Transverse colon (tissue), 4 donors: ENCODE measurements around the gene GOLT1A. TPM values are rescaled to one million over a fixed set of nuclear protein-coding genes. Genes with fewer than 3 reads are reported as not detected.

ENCODE experiments used
- DNase-seq: peaks from one replicate; pipeline ENCODE4 v3.0.0-alpha.2; 2019
- H3K27ac ChIP-seq, 4 donors: fragments of 200-600 bp; sonication (generic); 2 replicates each; pipeline ENCODE4 v1.5.1; 2016 to 2018; ENCODE audit warnings: inconsistent platforms in 4 of 4
- H3K27me3 ChIP-seq: fragments of 200-600 bp; sonication (generic); 2 replicates; pipeline ENCODE4 v1.5.1; 2017; ENCODE audit warnings: inconsistent platforms
- H3K36me3 ChIP-seq, 4 donors: fragments of 200-600 bp; sonication (generic); 2 replicates each; pipeline ENCODE4 v1.5.1; 2017 to 2019; ENCODE audit warnings: inconsistent platforms in 4 of 4
- H3K4me1 ChIP-seq, 4 donors: fragments of 200-600 bp; sonication (generic); 2 replicates each; pipeline ENCODE4 v1.5.1; 2017 to 2020; ENCODE audit warnings: inconsistent platforms in 4 of 4
- H3K4me3 ChIP-seq, 4 donors: fragments of 200-600 bp; sonication (generic); 1 replicate in 1 of 4; 2 replicates in 3 of 4; pipeline versions ENCODE4 v1.5.1 to v1.6.1; 2017 to 2019; ENCODE audit warnings: inconsistent platforms in 4 of 4
- H3K9me3 ChIP-seq, 2 donors: fragments of 200-600 bp; sonication (generic); 2 replicates each; pipeline ENCODE4 v1.5.1; 2017 to 2019; ENCODE audit warnings: inconsistent platforms in 2 of 2
- EP300 ChIP-seq: sonication (generic); formaldehyde crosslinking; IDR thresholded peaks from one replicate; pipeline ENCODE4 v1.6.1; 2017; ENCODE audit warnings: antibody characterized with exemption, low read depth
- POLR2A ChIP-seq: fragments of 450-650 bp; IDR thresholded peaks from one replicate; pipeline ENCODE4 v1.6.1; 2016; ENCODE audit warnings: antibody characterized with exemption, mild to moderate bottlenecking, moderate library complexity
- POLR2AphosphoS5 ChIP-seq, 3 donors: sonication (generic); formaldehyde crosslinking; IDR thresholded peaks; one replicate each; pipeline ENCODE4 v1.6.1; 2016; ENCODE audit warnings: antibody characterized with exemption in 3 of 3
- WGBS, 2 donors: methylation state at CpG; one replicate each; pipeline ENCODE4 v1.1.5; 2018; ENCODE audit warnings: low coverage in 1 of 2; 5-methylcytosine and 5-hydroxymethylcytosine counted together
- in situ Hi-C, 4 donors: fragments of 200-750 bp; cut with MboI; loops; one replicate each; pipeline versions ENCODE4 v1.15.0 to v1.15.1; 2017; ENCODE audit warnings: low sequenced_read_pairs in 3 of 4, low pct_ligation_motif_present in 1 of 4, low pct_unique_long_range_greater_than_20kb in 1 of 4
- intact Hi-C: fragments of 100-400 bp; cut with DNase I; formaldehyde crosslinking; loops from one replicate; pipeline ENCODE4 v1.15.1; 2023; ENCODE audit warnings: low total_unique reads
- total RNA-seq, 4 donors: library from RNA; depleted of rRNA; stranded (reverse); fragments of >200 nt; gene quantifications; one replicate each; pipeline ENCODE4 v1.1.0, GENCODE V29; 2016
- TF ChIP-seq, protein P1 (sequence below), 5 experiments: fragments of 200-600 bp in 3 of 5; fragments of 450-650 bp in 2 of 5; sonication (generic) in 3 of 5; IDR thresholded peaks; 1 replicate in 2 of 5; 2 replicates in 3 of 5; pipeline ENCODE4 v1.5.1; 2016 to 2017; ENCODE audit warnings: antibody characterized with exemption in 5 of 5, inconsistent platforms in 3 of 5, mild to moderate bottlenecking in 2 of 5, moderate library complexity in 1 of 5

The GOLT1A gene
- total RNA-seq, 4 donors from 2014 or later, result 9.7 to 13.8 TPM; not detected in 2

DNA sequence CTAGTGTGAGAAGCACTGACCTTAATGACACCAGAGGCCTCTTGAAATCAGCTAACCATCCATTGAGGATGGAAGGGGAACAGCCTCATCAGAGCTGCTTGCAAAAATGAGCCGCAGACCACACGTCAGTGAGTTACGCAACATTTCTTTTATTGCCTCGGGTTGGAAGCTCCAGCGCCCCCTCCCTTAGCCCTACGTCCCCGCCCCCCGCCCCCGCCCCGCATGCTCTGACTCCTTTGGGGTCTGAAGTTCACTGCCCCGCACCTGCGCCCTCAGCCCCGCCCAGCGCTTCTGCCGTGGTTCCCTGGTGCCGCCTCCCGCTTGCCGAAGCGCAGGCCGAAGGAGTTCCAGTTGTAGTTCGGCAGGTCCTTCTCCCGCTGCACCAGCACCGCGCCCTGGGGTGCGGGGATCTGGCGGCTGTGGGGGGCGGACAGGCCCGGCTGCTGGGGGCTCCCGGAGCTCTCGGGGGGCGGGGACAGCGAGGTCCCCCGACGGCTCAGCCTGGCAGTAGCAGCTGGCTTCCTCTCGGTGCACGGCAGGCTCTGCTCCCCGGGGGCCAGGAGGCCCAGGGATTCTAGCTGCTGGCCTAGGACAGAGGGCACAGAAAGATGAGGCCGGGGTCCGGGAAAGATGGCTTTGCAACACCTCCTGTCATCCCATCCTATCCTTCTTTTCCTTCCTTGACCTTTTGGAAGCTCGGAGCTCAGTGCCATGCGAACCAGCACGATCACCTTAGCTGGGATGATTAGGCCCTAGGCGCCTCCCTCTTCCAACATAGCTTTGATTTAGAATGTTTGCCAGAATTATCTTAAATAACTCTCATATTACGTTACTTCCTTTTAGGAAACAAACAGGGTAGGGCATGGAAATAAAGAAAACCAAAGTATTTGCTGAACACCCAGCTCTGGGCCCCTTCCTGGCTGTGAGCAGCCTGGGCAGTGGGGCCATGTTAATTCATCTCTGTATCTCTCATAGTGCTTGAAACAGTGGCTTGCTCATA is 23.3 kb downstream of the GOLT1A start:
- in situ Hi-C loops (no loop called here), intact Hi-C loops (no loop called here)
- Histone ChIP-seq H3K9me3 (no peaks in the 10 kb centered on the region), H3K36me3 (no peaks in the 10 kb centered on the region), H3K27ac (no peak overlapping the region), H3K4me1 (peaks cover 0 to 10% (median 6%) of the 10 kb centered on the region in 4 donors), H3K4me3 (peak overlapping the region in 3 of 4 donors; percentile 1 to 38 (median 23)), H3K27me3 (peaks cover 54% of the 10 kb centered on the region)
- TF ChIP-seq POLR2AphosphoS5 (IDR thresholded peaks at IDR 0.05), result no peak
- no peak for TF ChIP-seq POLR2A
- TF ChIP-seq EP300, result no peak
- TF ChIP-seq, protein P1, sequence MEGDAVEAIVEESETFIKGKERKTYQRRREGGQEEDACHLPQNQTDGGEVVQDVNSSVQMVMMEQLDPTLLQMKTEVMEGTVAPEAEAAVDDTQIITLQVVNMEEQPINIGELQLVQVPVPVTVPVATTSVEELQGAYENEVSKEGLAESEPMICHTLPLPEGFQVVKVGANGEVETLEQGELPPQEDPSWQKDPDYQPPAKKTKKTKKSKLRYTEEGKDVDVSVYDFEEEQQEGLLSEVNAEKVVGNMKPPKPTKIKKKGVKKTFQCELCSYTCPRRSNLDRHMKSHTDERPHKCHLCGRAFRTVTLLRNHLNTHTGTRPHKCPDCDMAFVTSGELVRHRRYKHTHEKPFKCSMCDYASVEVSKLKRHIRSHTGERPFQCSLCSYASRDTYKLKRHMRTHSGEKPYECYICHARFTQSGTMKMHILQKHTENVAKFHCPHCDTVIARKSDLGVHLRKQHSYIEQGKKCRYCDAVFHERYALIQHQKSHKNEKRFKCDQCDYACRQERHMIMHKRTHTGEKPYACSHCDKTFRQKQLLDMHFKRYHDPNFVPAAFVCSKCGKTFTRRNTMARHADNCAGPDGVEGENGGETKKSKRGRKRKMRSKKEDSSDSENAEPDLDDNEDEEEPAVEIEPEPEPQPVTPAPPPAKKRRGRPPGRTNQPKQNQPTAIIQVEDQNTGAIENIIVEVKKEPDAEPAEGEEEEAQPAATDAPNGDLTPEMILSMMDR (IDR thresholded peaks at IDR 0.05), result no peak
- DNase-seq, result peak; percentile 71
- WGBS, 2 donors, result 15 to 27% methylated on average over 14 to 23 of the region's 44 CpGs

DNA sequence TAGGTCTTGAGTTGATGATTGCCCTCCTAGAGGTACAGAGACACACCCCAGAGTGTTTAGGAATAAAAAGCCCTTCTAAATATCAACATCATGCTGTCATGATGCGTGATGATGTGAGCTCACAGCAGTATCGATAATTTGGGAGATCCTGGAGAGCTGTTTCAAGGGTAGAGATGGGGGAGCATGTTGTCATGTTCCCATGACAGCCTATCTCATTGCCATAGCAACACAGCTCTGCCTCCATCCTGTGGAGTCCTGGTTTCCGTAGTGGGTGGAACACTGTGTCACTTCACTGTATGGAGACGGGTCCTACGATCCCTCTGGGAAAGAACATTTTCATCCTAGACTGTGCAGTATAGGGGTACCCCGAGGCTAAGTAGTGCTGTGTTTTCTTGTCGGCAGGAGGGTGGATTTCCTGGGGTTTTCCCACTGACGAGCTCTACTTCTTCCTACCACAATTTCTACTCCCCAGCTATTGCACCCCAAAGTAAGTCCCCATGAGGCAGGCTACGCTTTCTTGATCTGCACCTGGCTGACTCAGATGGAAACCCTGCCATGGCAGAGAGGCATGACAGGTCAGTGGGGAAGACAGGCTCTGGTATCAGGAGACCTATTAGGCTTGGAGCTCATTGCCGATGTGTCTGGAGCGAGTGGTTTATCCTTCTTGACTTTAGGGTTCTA is 24.7 kb downstream of the GOLT1A start:
- in situ Hi-C loops, result no loop called here
- H3K27me3 ChIP-seq, result peaks cover 54% of the 10 kb centered on the region
- intact Hi-C loops, result no loop called here

DNA sequence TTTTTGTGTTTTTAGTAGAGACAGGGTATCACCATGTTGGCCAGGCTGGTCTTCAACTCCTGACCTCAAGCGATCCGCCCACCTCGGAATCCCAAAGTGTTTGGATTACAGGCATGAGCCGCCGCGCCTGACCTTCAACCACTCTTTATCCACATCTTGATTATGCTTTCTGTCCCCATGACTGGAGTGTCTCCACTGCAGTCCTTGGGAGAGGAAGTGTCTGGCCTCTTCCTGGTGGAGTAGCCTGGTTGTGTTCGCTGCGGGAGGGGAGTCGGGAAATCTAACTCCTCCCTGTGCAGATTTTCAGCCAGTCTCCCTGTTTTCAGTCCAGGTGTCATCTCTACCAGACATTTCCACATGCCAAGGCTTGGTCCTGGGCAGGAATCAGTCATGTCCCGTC is 27.2 kb downstream of the GOLT1A start:
- H3K4me3 ChIP-seq, result no peak overlapping the region
- in situ Hi-C loops (no loop called here), intact Hi-C loops (no loop called here)
- DNase-seq, result no peak
- 72 to 83% methylated on average over 2 to 10 of the region's 10 CpGs for WGBS, 2 donors
- H3K27me3 ChIP-seq, result peaks cover 46% of the 10 kb centered on the region
- H3K4me1 ChIP-seq, result peaks cover 0 to 10% (median 6%) of the 10 kb centered on the region in 4 donors
- H3K9me3 ChIP-seq, result no peaks in the 10 kb centered on the region
- H3K36me3 ChIP-seq, result no peaks in the 10 kb centered on the region
- no peak overlapping the region for H3K27ac ChIP-seq
- no peak for TF ChIP-seq EP300
- no peak for TF ChIP-seq POLR2AphosphoS5 (IDR thresholded peaks at IDR 0.05)
- no peak for TF ChIP-seq POLR2A
- TF ChIP-seq, protein P1 (IDR thresholded peaks at IDR 0.05), result no peak

More for the DNA sequence above, 24.7 kb downstream of the GOLT1A start:
- H3K4me1 ChIP-seq, result peaks cover 0 to 10% (median 6%) of the 10 kb centered on the region in 4 donors
- H3K36me3 ChIP-seq, result no peaks in the 10 kb centered on the region
- no peaks in the 10 kb centered on the region for H3K9me3 ChIP-seq
- WGBS, 2 donors, result 75 to 100% methylated on average over 2 to 11 of the region's 11 CpGs
- TF ChIP-seq POLR2A, result no peak
- TF ChIP-seq POLR2AphosphoS5 (IDR thresholded peaks at IDR 0.05), result no peak
- no peak for TF ChIP-seq EP300
- no peak overlapping the region for H3K4me3 ChIP-seq
- DNase-seq, result no peak
- H3K27ac ChIP-seq, result no peak overlapping the region

DNA sequence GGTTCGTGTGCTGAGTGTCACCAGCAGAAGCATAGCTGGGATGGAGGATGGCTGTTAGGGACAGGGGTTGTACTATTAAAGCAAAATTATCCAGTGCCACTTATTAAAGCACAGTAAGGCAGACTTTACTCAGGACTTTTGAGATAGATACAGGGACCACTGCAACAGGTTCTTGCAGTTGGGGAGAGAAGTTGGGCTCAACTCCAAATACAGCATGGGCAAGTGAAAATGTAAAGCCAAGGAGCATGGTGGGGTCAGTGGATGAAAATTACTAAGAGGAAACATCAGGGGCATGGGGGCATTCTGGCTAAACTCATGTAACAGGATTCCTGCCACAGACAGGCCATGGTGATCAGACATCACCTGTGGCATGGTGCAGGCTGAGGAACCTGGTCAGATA is 32.7 kb downstream of the GOLT1A start:
- intact Hi-C loops (no loop called here), in situ Hi-C loops (no loop called here)
- Histone ChIP-seq H3K27ac (no peak overlapping the region), H3K27me3 (no peaks in the 10 kb centered on the region), H3K36me3 (no peaks in the 10 kb centered on the region), H3K9me3 (no peaks in the 10 kb centered on the region), H3K4me1 (no peaks in the 10 kb centered on the region), H3K4me3 (no peak overlapping the region)
- TF ChIP-seq EP300, result no peak
- no peak for TF ChIP-seq POLR2A
- TF ChIP-seq POLR2AphosphoS5 (IDR thresholded peaks at IDR 0.05), result no peak
- TF ChIP-seq, protein P1 (IDR thresholded peaks at IDR 0.05), result no peak
- no peak for DNase-seq
- WGBS, 2 donors, result 70% methylated on average over 1 of the region's 1 CpG; no CpG with 5 or more reads in 1 of the 2 donors
